BLaER1 (cell line): Measurements from ENCODE around the gene ZHX3.
A peak's percentile ranks its signal among the peaks of the same experiment; 100 is the strongest.

Experiments used
- H3K27ac ChIP-seq: shearing (Covaris generic); formaldehyde crosslinking; 2 replicates; pipeline ENCODE4 v1.8.1; 2022
- H3K27me3 ChIP-seq: shearing (Covaris generic); formaldehyde crosslinking; 2 replicates; pipeline ENCODE4 v1.8.1; 2022
- H3K36me3 ChIP-seq: shearing (Covaris generic); formaldehyde crosslinking; 2 replicates; pipeline ENCODE4 v1.8.1; 2022
- H3K4me1 ChIP-seq: shearing (Covaris generic); formaldehyde crosslinking; 2 replicates; pipeline ENCODE4 v1.8.1; 2022
- H3K4me2 ChIP-seq: shearing (Covaris generic); formaldehyde crosslinking; 2 replicates; pipeline ENCODE4 v1.8.1; 2022
- H3K4me3 ChIP-seq: shearing (Covaris generic); formaldehyde crosslinking; 2 replicates; pipeline ENCODE4 v1.8.1; 2022
- H3K9ac ChIP-seq: shearing (Covaris generic); formaldehyde crosslinking; 2 replicates; pipeline ENCODE4 v1.8.1; 2022
- H3K9me3 ChIP-seq: shearing (Covaris generic); formaldehyde crosslinking; 2 replicates; pipeline ENCODE4 v1.8.1; 2022
- H4K20me1 ChIP-seq: shearing (Covaris generic); formaldehyde crosslinking; 2 replicates; pipeline ENCODE4 v1.8.1; 2022
- Cebpa-rat ChIP-seq: shearing (Covaris generic); IDR thresholded peaks from 2 replicates; pipeline ENCODE4 v1.8.1; 2022

Gene ZHX3

DNA sequence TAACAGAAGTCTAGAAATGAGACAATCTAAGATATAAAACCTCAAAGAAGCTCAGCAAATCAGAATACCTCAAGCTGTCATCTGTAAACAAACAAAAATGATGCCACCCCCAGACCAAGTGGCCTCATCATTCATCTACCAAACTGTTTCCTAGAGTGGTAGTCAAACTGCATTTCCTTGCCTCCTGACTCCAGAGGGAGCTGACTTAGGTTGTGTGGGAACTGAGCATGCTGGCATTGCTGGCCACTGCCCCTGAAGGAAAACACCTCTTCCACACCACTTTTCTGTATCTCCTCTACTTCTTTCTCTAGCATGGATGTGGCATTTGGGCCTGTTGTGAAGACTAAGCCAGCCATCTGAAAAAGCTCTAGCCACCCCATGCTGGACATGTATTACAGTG, 56.3 kb downstream of the ZHX3 start:
- Histone ChIP-seq H3K4me1 (no peaks in the 10 kb centered on the region), H3K9me3 (no peaks in the 10 kb centered on the region), H3K4me3 (no peak overlapping the region), H3K27me3 (no peaks in the 10 kb centered on the region), H4K20me1 (no peaks in the 10 kb centered on the region), H3K9ac (no peak overlapping the region), H3K4me2 (no peak overlapping the region), H3K36me3 (no peaks in the 10 kb centered on the region), H3K27ac (no peak overlapping the region)
- TF ChIP-seq Cebpa-rat = no peak

DNA sequence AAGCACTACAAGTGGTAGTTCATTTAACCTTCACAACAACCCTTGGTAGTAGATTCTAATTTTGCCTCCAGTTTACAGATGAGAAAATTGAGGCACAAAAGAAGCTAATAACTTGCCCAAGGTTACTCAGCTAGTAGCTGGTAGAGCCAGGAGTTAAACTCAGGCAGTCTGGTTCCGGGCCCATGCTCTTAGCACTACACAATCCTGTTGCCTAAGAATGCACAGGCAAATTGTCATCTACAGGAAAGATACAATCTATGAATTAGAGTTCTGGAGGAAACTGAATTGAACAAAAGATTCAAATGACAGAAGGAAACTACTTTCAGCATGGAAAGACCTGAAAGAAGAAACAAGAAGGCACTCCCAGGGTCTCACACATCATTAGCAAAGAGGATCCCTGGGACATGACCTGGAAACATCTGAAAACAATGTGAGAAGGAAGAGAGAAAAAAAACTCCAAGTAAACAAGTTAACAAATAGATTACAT, 56.8 kb downstream of the ZHX3 start:
- TF ChIP-seq Cebpa-rat = no peak
- Histone ChIP-seq H3K4me2 (no peak overlapping the region), H3K27me3 (no peaks in the 10 kb centered on the region), H3K9me3 (no peaks in the 10 kb centered on the region), H3K9ac (no peak overlapping the region), H4K20me1 (no peaks in the 10 kb centered on the region), H3K27ac (no peak overlapping the region), H3K4me3 (no peak overlapping the region), H3K4me1 (no peaks in the 10 kb centered on the region), H3K36me3 (no peaks in the 10 kb centered on the region)

DNA sequence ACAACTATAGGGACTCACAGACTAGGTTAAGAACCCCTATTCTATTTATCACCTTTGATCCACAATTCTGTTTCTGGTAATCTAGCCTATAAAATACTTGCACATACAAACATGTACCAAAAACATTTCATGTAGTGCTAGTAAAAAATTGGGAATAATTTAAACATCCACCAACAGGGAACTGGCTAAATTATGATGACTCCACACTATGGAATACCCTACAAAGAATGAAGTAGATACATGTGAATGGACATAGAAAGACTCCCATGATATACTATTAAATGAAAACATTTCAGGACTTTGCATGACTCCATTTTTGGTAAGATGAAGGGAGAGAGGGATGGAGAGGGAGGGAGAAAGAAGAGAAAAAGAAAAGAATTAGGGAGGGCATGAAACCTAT, 58.2 kb downstream of the ZHX3 start:
- TF ChIP-seq Cebpa-rat = no peak
- H3K4me2 ChIP-seq = no peak overlapping the region
- H3K4me1 ChIP-seq = no peaks in the 10 kb centered on the region
- no peak overlapping the region for H3K4me3 ChIP-seq
- no peaks in the 10 kb centered on the region for H3K9me3 ChIP-seq
- H4K20me1 ChIP-seq = no peaks in the 10 kb centered on the region
- no peak overlapping the region for H3K27ac ChIP-seq
- H3K9ac ChIP-seq = no peak overlapping the region
- no peaks in the 10 kb centered on the region for H3K27me3 ChIP-seq
- H3K36me3 ChIP-seq = no peaks in the 10 kb centered on the region

DNA sequence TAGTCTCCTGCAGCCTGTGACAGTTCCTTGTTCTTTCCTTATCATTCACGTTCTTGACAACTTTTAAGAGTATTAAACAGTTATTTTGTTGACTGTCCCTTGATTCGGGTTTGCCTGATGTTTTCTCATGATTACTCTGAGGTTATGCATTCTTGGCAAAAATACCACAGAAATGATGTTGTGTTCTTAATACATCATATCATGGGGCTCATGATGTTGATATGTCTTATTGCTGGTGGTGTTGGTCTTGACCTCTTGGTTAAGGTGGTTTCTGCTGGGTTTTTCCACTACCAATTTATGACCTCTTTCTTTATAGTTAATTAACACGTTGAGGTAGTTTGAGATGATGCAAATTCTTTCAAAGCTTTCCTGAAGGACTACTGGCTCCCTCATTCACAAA, 59.1 kb downstream of the ZHX3 start:
- H3K4me1 ChIP-seq = no peaks in the 10 kb centered on the region
- H3K36me3 ChIP-seq = no peaks in the 10 kb centered on the region
- no peak overlapping the region for H3K27ac ChIP-seq
- no peak overlapping the region for H3K4me2 ChIP-seq
- TF ChIP-seq Cebpa-rat = no peak
- no peaks in the 10 kb centered on the region for H4K20me1 ChIP-seq
- no peaks in the 10 kb centered on the region for H3K27me3 ChIP-seq
- no peaks in the 10 kb centered on the region for H3K9me3 ChIP-seq
- H3K9ac ChIP-seq = no peak overlapping the region
- H3K4me3 ChIP-seq = no peak overlapping the region

DNA sequence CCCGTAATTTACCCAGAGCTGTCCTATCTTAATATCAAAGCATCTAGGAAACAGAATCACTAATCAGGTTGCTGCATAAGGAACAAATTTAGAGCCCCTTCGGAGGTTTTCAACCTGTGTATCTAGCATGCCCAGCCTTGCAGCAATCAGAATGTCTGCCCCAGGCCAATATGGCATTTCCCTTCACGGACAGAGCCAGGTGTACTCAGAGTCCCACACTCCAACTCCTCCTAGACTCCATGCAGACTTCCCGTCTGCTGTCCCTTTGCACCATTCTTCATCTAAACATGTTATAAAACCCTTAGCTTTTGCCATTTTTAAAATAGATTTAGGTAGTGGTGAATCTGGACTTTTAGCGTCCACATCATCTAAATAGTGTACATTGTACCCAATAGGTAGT, 61.0 kb downstream of the ZHX3 start:
- TF ChIP-seq Cebpa-rat = no peak
- Histone ChIP-seq H4K20me1 (no peaks in the 10 kb centered on the region), H3K4me1 (no peaks in the 10 kb centered on the region), H3K4me2 (no peak overlapping the region), H3K9me3 (no peaks in the 10 kb centered on the region), H3K27ac (no peak overlapping the region), H3K9ac (no peak overlapping the region), H3K4me3 (no peak overlapping the region), H3K27me3 (no peaks in the 10 kb centered on the region), H3K36me3 (no peaks in the 10 kb centered on the region)

DNA sequence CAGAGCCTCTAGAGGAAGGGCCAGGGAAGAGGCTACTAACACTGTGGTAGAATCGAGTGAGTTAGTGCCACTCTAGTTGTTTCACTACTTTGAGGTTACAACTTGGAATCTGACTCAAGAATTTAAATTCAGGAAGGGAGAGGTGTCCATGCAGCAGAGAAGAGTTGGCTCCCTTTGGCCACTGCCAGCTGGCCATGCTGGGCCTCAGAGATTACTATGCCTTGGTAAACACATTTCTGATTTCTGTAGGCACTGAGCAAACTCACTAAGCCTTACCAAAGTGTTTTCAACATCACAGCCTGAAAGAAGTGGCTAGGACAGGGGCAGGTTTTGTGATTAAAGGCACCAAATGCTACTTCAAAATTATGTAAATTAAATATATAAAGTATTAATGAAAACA, 61.9 kb downstream of the ZHX3 start:
- Histone ChIP-seq H3K4me3 (no peak overlapping the region), H4K20me1 (no peaks in the 10 kb centered on the region), H3K4me2 (no peak overlapping the region), H3K4me1 (no peaks in the 10 kb centered on the region), H3K9ac (no peak overlapping the region), H3K27ac (no peak overlapping the region), H3K36me3 (no peaks in the 10 kb centered on the region), H3K27me3 (no peaks in the 10 kb centered on the region), H3K9me3 (no peaks in the 10 kb centered on the region)
- no peak for TF ChIP-seq Cebpa-rat

DNA sequence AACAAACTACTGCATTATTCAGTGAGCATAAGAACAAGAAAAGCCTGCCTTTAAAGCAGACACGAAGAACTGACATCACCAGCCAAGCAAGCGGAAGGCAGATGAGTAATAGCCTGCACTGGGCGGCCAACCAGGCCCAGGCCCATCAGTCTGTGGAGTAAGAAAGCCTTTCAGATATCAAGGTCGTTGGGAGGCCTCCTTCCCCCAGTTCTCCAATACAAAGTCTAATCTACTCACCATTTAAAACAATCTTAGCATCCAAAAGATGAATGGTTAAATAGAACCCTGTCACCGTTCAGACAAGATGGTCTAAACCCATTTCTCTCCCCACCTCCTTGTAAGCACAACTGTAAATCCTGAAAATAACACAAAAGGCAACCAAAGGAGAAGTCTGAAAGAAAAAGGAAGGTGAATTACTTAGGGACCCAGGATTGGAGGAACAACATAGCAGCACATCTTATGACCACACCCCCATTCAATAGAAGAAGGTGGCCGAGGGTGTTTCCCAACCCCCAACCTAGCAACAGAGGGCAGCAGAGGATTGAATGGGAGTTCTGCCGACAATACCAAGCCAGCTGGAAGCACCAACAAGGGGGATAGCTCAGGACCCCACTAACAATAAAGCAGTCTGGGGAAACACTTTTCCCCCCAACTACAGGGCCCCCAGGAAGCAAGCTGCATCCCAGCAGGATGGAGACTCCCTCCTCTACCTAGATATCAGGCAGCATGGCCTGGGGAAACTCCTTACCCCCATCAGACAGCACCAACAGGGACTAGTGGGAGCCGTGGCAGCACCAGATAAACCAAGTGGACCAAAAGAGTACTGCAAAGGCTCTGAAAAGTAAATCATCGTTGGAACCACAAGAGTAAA, 67.9 kb downstream of the ZHX3 start:
- H4K20me1 ChIP-seq = no peaks in the 10 kb centered on the region
- H3K36me3 ChIP-seq = no peaks in the 10 kb centered on the region
- H3K9me3 ChIP-seq = no peaks in the 10 kb centered on the region
- TF ChIP-seq Cebpa-rat = no peak
- H3K4me2 ChIP-seq = no peak overlapping the region
- H3K4me3 ChIP-seq = no peak overlapping the region
- H3K9ac ChIP-seq = no peak overlapping the region
- H3K27ac ChIP-seq = no peak overlapping the region
- no peaks in the 10 kb centered on the region for H3K27me3 ChIP-seq
- H3K4me1 ChIP-seq = peaks cover 36% of the 10 kb centered on the region

DNA sequence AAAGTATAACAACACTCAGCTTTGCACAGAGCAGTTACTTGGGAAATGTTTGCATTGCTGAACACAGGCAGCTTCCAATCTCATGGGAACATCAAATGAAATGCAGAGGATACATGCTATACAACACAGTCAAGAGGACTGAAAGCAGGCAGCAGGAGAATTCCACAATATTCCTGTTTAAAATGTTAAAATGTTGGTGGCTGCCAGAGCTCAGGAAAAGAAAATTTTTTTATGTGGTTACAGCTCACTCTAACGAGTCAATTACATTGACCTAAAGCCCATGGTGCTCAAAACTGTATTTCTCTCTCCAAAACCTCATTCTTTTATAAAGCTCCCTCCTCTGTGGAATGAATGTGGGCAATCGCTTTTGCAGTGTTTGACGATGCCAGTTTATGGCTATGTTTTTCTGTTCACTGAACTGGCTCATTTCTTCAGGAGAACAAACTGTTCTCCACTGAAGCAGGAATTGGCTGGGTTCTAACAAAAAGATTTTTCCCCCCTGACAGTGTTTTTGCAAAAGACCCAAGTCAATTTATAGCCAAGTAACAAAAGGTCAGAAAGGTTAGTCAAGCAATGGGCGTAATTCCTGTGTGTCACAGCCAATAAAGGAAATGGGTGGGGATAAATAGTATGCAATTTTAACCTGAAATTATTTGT, 69.0 kb downstream of the ZHX3 start:
- TF ChIP-seq Cebpa-rat = no peak
- no peak overlapping the region for H3K4me3 ChIP-seq
- no peak overlapping the region for H3K9ac ChIP-seq
- peaks cover 43% of the 10 kb centered on the region for H3K4me1 ChIP-seq
- no peaks in the 10 kb centered on the region for H4K20me1 ChIP-seq
- H3K27ac ChIP-seq = no peak overlapping the region
- peak overlapping the region; percentile 32 for H3K4me2 ChIP-seq
- no peaks in the 10 kb centered on the region for H3K9me3 ChIP-seq
- no peaks in the 10 kb centered on the region for H3K27me3 ChIP-seq
- H3K36me3 ChIP-seq = no peaks in the 10 kb centered on the region

DNA sequence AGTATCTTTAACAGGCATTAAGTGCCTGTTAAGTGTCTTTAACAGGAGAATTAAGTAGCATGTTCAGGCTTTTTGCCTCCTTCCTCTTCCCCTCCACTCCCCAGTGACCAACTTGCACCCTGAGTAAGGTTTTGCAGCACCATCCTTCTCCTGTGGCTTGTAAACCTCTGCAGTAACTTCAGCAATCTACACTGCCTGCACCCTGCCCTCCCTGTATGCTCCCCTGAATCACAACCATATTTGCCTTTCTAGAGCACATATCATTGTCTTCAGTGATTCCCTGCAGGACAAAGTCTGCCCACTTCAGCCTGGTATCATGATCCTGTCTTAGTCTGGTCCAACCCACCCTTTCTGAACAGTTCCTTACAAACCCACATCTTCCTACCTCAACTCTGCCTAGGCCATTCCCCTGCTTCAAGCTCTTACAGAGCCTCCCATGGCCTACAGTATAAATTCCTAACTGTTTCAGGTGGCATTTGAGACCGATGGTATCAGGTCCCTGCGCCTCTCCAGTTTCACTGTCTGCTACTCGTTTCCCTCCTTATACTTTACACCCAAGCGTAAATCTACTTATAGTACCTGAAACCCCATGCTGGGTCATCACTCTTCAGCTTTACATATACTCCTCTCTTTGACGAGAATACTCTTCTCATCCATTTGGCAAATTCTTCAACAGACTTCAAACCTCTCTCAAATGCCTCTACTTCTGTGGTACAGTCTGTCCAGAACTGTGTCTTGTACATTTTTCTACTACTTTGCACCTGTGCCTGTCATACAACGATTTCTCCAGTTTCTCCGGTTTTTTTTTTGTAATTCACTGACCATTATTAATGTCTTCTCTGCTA, 69.8 kb downstream of the ZHX3 start:
- no peak overlapping the region for H3K4me3 ChIP-seq
- no peaks in the 10 kb centered on the region for H3K36me3 ChIP-seq
- H3K4me2 ChIP-seq = peak overlapping the region; percentile 32
- no peaks in the 10 kb centered on the region for H3K27me3 ChIP-seq
- no peak for TF ChIP-seq Cebpa-rat
- no peak overlapping the region for H3K9ac ChIP-seq
- no peak overlapping the region for H3K27ac ChIP-seq
- H4K20me1 ChIP-seq = no peaks in the 10 kb centered on the region
- peaks cover 49% of the 10 kb centered on the region for H3K4me1 ChIP-seq
- H3K9me3 ChIP-seq = no peaks in the 10 kb centered on the region
